HEK293 (cell line): ENCODE measurements around the gene SRC.

Experiments
- CTCF ChIA-PET: fragments of 350-600 bp; formaldehyde crosslinking; extraction: SDS; loops from one replicate; lab custom pipeline; 2021; ENCODE audit warnings: antibody characterized with exemption; lab: Yijun Ruan, JAX
- POLR2A ChIA-PET: fragments of 300-600 bp; formaldehyde crosslinking; extraction: SDS; loops from one replicate; lab custom pipeline; 2020; ENCODE audit warnings: antibody characterized with exemption, inconsistent platforms; lab: Yijun Ruan, JAX
- H3K27ac ChIP-seq: fragments of 200-500 bp; sonication (Bioruptor generic); 2 replicates; pipeline ENCODE4 v1.5.1; 2014; ENCODE audit warnings: low read depth, low read length, control low read depth, inconsistent platforms; ENCODE audit errors: extremely low read depth
- H3K36me3 ChIP-seq, 2 experiments: fragments of 200-500 bp in 1 of 2; sonication (Bioruptor generic) in 1 of 2; 1 replicate in 1 of 2; 2 replicates in 1 of 2; pipeline ENCODE4 v1.5.1; 2014 to 2017; ENCODE audit warnings: inconsistent platforms in 2 of 2, low read length in 2 of 2; ENCODE audit not compliant: control insufficient read depth in 2 of 2, insufficient read depth in 1 of 2
- H3K4me1 ChIP-seq: fragments of 200-500 bp; sonication (Bioruptor generic); 2 replicates; pipeline ENCODE4 v1.5.1; 2014; ENCODE audit warnings: mild to moderate bottlenecking, low read length, inconsistent platforms; ENCODE audit not compliant: control insufficient read depth, insufficient read depth
- H3K4me3 ChIP-seq: 2 replicates; pipeline ENCODE4 v1.5.1; 2011; ENCODE audit warnings: low read depth, mild to moderate bottlenecking, control low read depth, low read length, moderate library complexity
- H3K9me3 ChIP-seq: fragments of 200-500 bp; sonication (Bioruptor generic); 2 replicates; pipeline ENCODE4 v1.5.1; 2014; ENCODE audit warnings: low read depth, low read length, inconsistent platforms; ENCODE audit not compliant: control insufficient read depth, insufficient read depth
- BCL6B ChIP-seq: fragments of 450-650 bp; formaldehyde crosslinking; IDR thresholded peaks from 2 replicates; pipeline ENCODE4 v1.5.1; 2017; ENCODE audit warnings: missing biosample characterization, missing genetic modification characterization
- EGR2 ChIP-seq: fragments of 450-650 bp; formaldehyde crosslinking; IDR thresholded peaks from 2 replicates; pipeline ENCODE4 v1.5.1; 2016; ENCODE audit warnings: low read depth, missing biosample characterization, missing genetic modification characterization
- PATZ1 ChIP-seq: fragments of 450-650 bp; formaldehyde crosslinking; IDR thresholded peaks from 2 replicates; pipeline ENCODE4 v1.5.1; 2016; ENCODE audit warnings: missing biosample characterization, missing genetic modification characterization
- RBAK ChIP-seq: fragments of 450-650 bp; formaldehyde crosslinking; IDR thresholded peaks from 2 replicates; pipeline ENCODE4 v1.5.1; 2016; ENCODE audit warnings: missing biosample characterization, missing genetic modification characterization
- TRIM28 ChIP-seq: IDR thresholded peaks from 2 replicates; pipeline ENCODE4 v1.6.1; 2011; ENCODE audit warnings: low read length, control low read depth, borderline replicate concordance
- WT1 ChIP-seq: fragments of 450-650 bp; formaldehyde crosslinking; IDR thresholded peaks from 2 replicates; pipeline ENCODE4 v1.5.1; 2016; ENCODE audit warnings: missing biosample characterization, missing genetic modification characterization
- YY2 ChIP-seq: fragments of 450-650 bp; formaldehyde crosslinking; IDR thresholded peaks from 2 replicates; pipeline ENCODE4 v1.5.1; 2016; ENCODE audit warnings: missing biosample characterization, missing genetic modification characterization
- ZBTB10 ChIP-seq: fragments of 450-650 bp; formaldehyde crosslinking; IDR thresholded peaks from 2 replicates; pipeline ENCODE4 v1.5.1; 2016; ENCODE audit warnings: missing biosample characterization, missing genetic modification characterization
- ZBTB17 ChIP-seq: fragments of 450-650 bp; formaldehyde crosslinking; IDR thresholded peaks from 2 replicates; pipeline ENCODE4 v1.5.1; 2016; ENCODE audit warnings: missing biosample characterization, missing genetic modification characterization
- ZBTB20 ChIP-seq: fragments of 450-650 bp; formaldehyde crosslinking; IDR thresholded peaks from 2 replicates; pipeline ENCODE4 v1.5.1; 2016; ENCODE audit warnings: missing biosample characterization, missing genetic modification characterization
- ZBTB7A ChIP-seq: fragments of 450-650 bp; formaldehyde crosslinking; IDR thresholded peaks from 2 replicates; pipeline ENCODE4 v1.5.1; 2016; ENCODE audit warnings: low read depth, missing biosample characterization, missing genetic modification characterization
- ZNF114 ChIP-seq: fragments of 450-650 bp; formaldehyde crosslinking; IDR thresholded peaks from 2 replicates; pipeline ENCODE4 v1.5.0; 2017; ENCODE audit warnings: missing biosample characterization, missing genetic modification characterization
- ZNF211 ChIP-seq: fragments of 450-650 bp; formaldehyde crosslinking; IDR thresholded peaks from 2 replicates; pipeline ENCODE4 v1.5.1; 2016; ENCODE audit warnings: low read depth, missing biosample characterization, missing genetic modification characterization
- ZNF350 ChIP-seq: fragments of 450-650 bp; formaldehyde crosslinking; IDR thresholded peaks from 2 replicates; pipeline ENCODE4 v1.5.0; 2017; ENCODE audit warnings: missing biosample characterization, mild to moderate bottlenecking, missing genetic modification characterization
- ZNF366 ChIP-seq: fragments of 450-650 bp; formaldehyde crosslinking; conservative IDR thresholded peaks from 2 replicates; pipeline ENCODE4 v1.5.1; 2016; ENCODE audit warnings: missing biosample characterization, missing genetic modification characterization
- ZNF48 ChIP-seq: fragments of 450-650 bp; formaldehyde crosslinking; IDR thresholded peaks from 2 replicates; pipeline ENCODE4 v1.5.1; 2016; ENCODE audit warnings: missing biosample characterization, missing genetic modification characterization
- ZNF530 ChIP-seq: fragments of 450-650 bp; formaldehyde crosslinking; IDR thresholded peaks from 2 replicates; pipeline ENCODE4 v1.5.1; 2016; ENCODE audit warnings: low read depth, missing biosample characterization, missing genetic modification characterization
- ZNF596 ChIP-seq: fragments of 450-650 bp; IDR thresholded peaks from 2 replicates; pipeline ENCODE4 v1.5.0; 2018; ENCODE audit warnings: missing biosample characterization, mild to moderate bottlenecking, missing genetic modification characterization, moderate library complexity
- ZNF639 ChIP-seq: fragments of 450-650 bp; formaldehyde crosslinking; IDR thresholded peaks from 2 replicates; pipeline ENCODE4 v1.5.1; 2016; ENCODE audit warnings: missing biosample characterization, missing genetic modification characterization
- ZNF692 ChIP-seq: fragments of 450-650 bp; formaldehyde crosslinking; IDR thresholded peaks from 2 replicates; pipeline ENCODE4 v1.5.1; 2016; ENCODE audit warnings: missing biosample characterization, missing genetic modification characterization
- ZNF701 ChIP-seq: fragments of 450-650 bp; formaldehyde crosslinking; IDR thresholded peaks from 2 replicates; pipeline ENCODE4 v1.5.1; 2016; ENCODE audit warnings: missing biosample characterization, missing genetic modification characterization
- ZNF747 ChIP-seq: fragments of 450-650 bp; formaldehyde crosslinking; IDR thresholded peaks from 2 replicates; pipeline ENCODE4 v1.5.1; 2016; ENCODE audit warnings: missing biosample characterization, missing genetic modification characterization
- ZNF785 ChIP-seq: fragments of 450-650 bp; formaldehyde crosslinking; IDR thresholded peaks from 2 replicates; pipeline ENCODE4 v1.5.1; 2016; ENCODE audit warnings: missing biosample characterization, missing genetic modification characterization
- ZSCAN18 ChIP-seq: fragments of 450-650 bp; formaldehyde crosslinking; IDR thresholded peaks from 2 replicates; pipeline ENCODE4 v1.5.1; 2016; ENCODE audit warnings: missing biosample characterization, missing genetic modification characterization
- ZXDB ChIP-seq: fragments of 450-650 bp; formaldehyde crosslinking; IDR thresholded peaks from 2 replicates; pipeline ENCODE4 v1.5.1; 2016; ENCODE audit warnings: missing biosample characterization, missing genetic modification characterization

Gene SRC

GRCh38 chr20:37449276-37449675 is 103.3 kb downstream of the SRC start (continued):
- TF ChIP-seq ZBTB7A (tag by site-specific recombination) (no peak), ZNF530 (tag by site-specific recombination) (no peak), ZNF211 (tag by site-specific recombination) (no peak), TRIM28 (no peak), ZNF350 (tag by site-specific recombination) (no peak), PATZ1 (tag by site-specific recombination) (no peak), ZNF48 (tag by site-specific recombination) (no peak)

GRCh38 chr20:37450344-37450743 is 104.4 kb downstream of the SRC start:
- H3K36me3 ChIP-seq = no peaks in the 10 kb centered on the region
- no peaks in the 10 kb centered on the region for H3K4me1 ChIP-seq
- POLR2A ChIA-PET = no interaction called here
- CTCF ChIA-PET = no interaction called here
- H3K9me3 ChIP-seq = no peaks in the 10 kb centered on the region
- H3K27ac ChIP-seq = no peak overlapping the region
- H3K4me3 ChIP-seq = no peak overlapping the region
- TF ChIP-seq ZBTB20 (tag by site-specific recombination) (no peak), ZNF692 (tag by site-specific recombination) (no peak), WT1 (tag by site-specific recombination) (no peak), ZBTB10 (tag by site-specific recombination) (no peak), ZNF639 (tag by site-specific recombination) (no peak), ZNF114 (tag by site-specific recombination) (no peak), EGR2 (tag by site-specific recombination) (peak; percentile 7; the same call in 1 of the 2 replicates), ZNF747 (tag by site-specific recombination) (no peak), RBAK (tag by site-specific recombination) (no peak), ZBTB17 (tag by site-specific recombination) (peak; percentile 65), YY2 (tag by site-specific recombination) (no peak), ZNF785 (tag by site-specific recombination) (no peak), ZXDB (tag by site-specific recombination) (no peak), ZSCAN18 (tag by site-specific recombination) (no peak), ZNF596 (tag by site-specific recombination) (no peak), ZNF701 (tag by site-specific recombination) (no peak), BCL6B (tag by site-specific recombination) (no peak), ZNF366 (peak; percentile 96)
